Esophagus squamous epithelium (tissue), 4 donors: ENCODE measurements around the gene CREBBP.

Experiments used
- POLR2A ChIP-seq, 4 donors: fragments of 450-650 bp; IDR thresholded peaks; one replicate each; pipeline ENCODE4 v1.6.1; 2017; ENCODE audit warnings: antibody characterized with exemption in 4 of 4, mild to moderate bottlenecking in 4 of 4, moderate library complexity in 3 of 4
- TF ChIP-seq, protein P1 (sequence below), 6 experiments: fragments of 450-650 bp in 4 of 6; fragments of 200-600 bp in 2 of 6; sonication (generic) in 2 of 6; IDR thresholded peaks; one replicate each; pipeline ENCODE4 v1.5.1; 2016 to 2019; ENCODE audit warnings: antibody characterized with exemption in 6 of 6, mild to moderate bottlenecking in 4 of 6, moderate library complexity in 4 of 6

DNA sequence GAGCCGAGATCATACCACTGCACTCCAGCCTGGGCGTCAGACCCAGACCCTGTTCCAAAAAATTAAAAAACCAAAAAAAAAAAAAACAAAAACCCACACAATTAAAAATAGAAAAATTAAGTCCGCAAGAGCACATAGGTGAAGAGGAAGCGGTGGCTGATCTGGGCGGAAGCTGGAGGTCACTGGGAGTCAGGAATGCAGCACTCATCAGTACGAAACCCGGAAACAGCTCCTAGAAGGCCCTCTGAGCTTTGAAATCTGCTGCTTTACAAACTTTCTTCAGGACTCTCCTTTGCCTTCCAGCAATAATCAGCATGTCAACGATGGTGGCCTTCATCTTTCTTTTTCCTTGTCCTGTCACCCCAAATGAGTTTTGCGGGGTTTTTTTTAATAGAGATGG is 192.7 kb downstream of the CREBBP start:
- TF ChIP-seq, protein P1, sequence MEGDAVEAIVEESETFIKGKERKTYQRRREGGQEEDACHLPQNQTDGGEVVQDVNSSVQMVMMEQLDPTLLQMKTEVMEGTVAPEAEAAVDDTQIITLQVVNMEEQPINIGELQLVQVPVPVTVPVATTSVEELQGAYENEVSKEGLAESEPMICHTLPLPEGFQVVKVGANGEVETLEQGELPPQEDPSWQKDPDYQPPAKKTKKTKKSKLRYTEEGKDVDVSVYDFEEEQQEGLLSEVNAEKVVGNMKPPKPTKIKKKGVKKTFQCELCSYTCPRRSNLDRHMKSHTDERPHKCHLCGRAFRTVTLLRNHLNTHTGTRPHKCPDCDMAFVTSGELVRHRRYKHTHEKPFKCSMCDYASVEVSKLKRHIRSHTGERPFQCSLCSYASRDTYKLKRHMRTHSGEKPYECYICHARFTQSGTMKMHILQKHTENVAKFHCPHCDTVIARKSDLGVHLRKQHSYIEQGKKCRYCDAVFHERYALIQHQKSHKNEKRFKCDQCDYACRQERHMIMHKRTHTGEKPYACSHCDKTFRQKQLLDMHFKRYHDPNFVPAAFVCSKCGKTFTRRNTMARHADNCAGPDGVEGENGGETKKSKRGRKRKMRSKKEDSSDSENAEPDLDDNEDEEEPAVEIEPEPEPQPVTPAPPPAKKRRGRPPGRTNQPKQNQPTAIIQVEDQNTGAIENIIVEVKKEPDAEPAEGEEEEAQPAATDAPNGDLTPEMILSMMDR (IDR thresholded peaks at IDR 0.05) = no peak
- no peak for TF ChIP-seq POLR2A (IDR thresholded peaks at IDR 0.05)
